A549 (cell line): ENCODE data around the gene PHF20. TPM values are rescaled to one million over a fixed set of nuclear protein-coding genes. Genes with fewer than 3 reads are reported as not detected.

Source experiments
- ATAC-seq, 2 experiments: fragments of 200-7000 bp in 1 of 2; fragments of >200 bp in 1 of 2; cut with Nextera tagmentation in 1 of 2; cut with Tn5 transposase in 1 of 2; 3 replicates each; pipeline versions ENCODE4 v1.8.0 to v1.9.1; 2018 to 2020; ENCODE audit warnings: mild to moderate bottlenecking in 1 of 2, moderate library complexity in 1 of 2
- CTCF ChIA-PET: fragments of 300-600 bp; sonication (Branson Sonifier 250); formaldehyde crosslinking; extraction: SDS; loops from one replicate; lab custom pipeline; 2021; ENCODE audit warnings: antibody characterized with exemption, inconsistent platforms; lab: Yijun Ruan, JAX
- POLR2A ChIA-PET: fragments of 350-600 bp; formaldehyde crosslinking; extraction: SDS; loops from one replicate; lab custom pipeline; 2021; ENCODE audit warnings: antibody characterized with exemption, inconsistent platforms; lab: Yijun Ruan, JAX
- DNase-seq, 2 experiments: peaks; one replicate each; pipeline versions ENCODE4 v3.0.0 to v3.0.0-alpha.2; 2011 to 2016; ENCODE audit warnings: low read depth in 1 of 2, low spot score in 1 of 2
- FAIRE-seq: peaks from 2 replicates; lab custom pipeline; 2011; peaks lifted over from hg19 to GRCh38; lab: Jason Lieb, UNC
- H3K27ac ChIP-seq, 2 experiments: fragments of >200 bp; sonication (Bioruptor Twin); formaldehyde crosslinking; 3 replicates each; pipeline ENCODE4 v1.5.1; 2016 to 2017
- H3K4me1 ChIP-seq: fragments of >200 bp; sonication (Bioruptor Twin); formaldehyde crosslinking; 3 replicates; pipeline ENCODE4 v1.6.1; 2016
- H3K4me2 ChIP-seq: fragments of >200 bp; sonication (Bioruptor Twin); formaldehyde crosslinking; 3 replicates; pipeline ENCODE4 v1.6.1; 2016
- H3K4me3 ChIP-seq: fragments of >200 bp; sonication (Bioruptor Twin); formaldehyde crosslinking; 3 replicates; pipeline ENCODE4 v1.5.1; 2016
- H3K9me3 ChIP-seq: fragments of >200 bp; sonication (Bioruptor Twin); formaldehyde crosslinking; 3 replicates; pipeline ENCODE4 v1.6.1; 2016
- BCL3 ChIP-seq: fragments of >200 bp; sonication (Bioruptor Twin); formaldehyde crosslinking; IDR thresholded peaks from 3 replicates; pipeline ENCODE4 v1.6.1; 2016
- BHLHE40 ChIP-seq: IDR thresholded peaks from 2 replicates; pipeline ENCODE4 v1.6.1; 2012; ENCODE audit warnings: low read depth, low read length, inconsistent platforms
- CEBPB ChIP-seq, 2 experiments: fragments of >200 bp in 1 of 2; sonication (Bioruptor Twin) in 1 of 2; formaldehyde crosslinking in 1 of 2; IDR thresholded peaks; 2 replicates each; pipeline ENCODE4 v1.6.1; 2012 to 2016
- CHD2 ChIP-seq: fragments of 150-350 bp; IDR thresholded peaks from 2 replicates; pipeline ENCODE4 v1.6.1; 2014; ENCODE audit warnings: low read length; ENCODE audit not compliant: partially characterized antibody
- ELK1 ChIP-seq: fragments of 150-350 bp; IDR thresholded peaks from 2 replicates; pipeline ENCODE4 v1.6.1; 2014; ENCODE audit warnings: low read depth, mild to moderate bottlenecking, low read length
- EP300 ChIP-seq, 2 experiments: fragments of >200 bp; sonication (Bioruptor Twin); formaldehyde crosslinking; IDR thresholded peaks; 2 replicates in 1 of 2; 3 replicates in 1 of 2; pipeline ENCODE4 v1.6.1; 2016 to 2017
- FOSB ChIP-seq: fragments of 250-450 bp; sonication (Bioruptor Pico); IDR thresholded peaks from 2 replicates; pipeline ENCODE4 v1.5.0; 2020; ENCODE audit warnings: mild to moderate bottlenecking, moderate library complexity
- FOSL2 ChIP-seq, 2 experiments: fragments of 450-650 bp in 1 of 2; fragments of >200 bp in 1 of 2; sonication (Bioruptor Twin) in 1 of 2; formaldehyde crosslinking; IDR thresholded peaks; 2 replicates each; pipeline versions ENCODE4 v1.5.0 to v1.6.1; 2016 to 2020; ENCODE audit warnings: mild to moderate bottlenecking in 1 of 2, moderate library complexity in 1 of 2
- FOXS1 ChIP-seq: fragments of 250-450 bp; sonication (Bioruptor Pico); IDR thresholded peaks from 2 replicates; pipeline ENCODE4 v1.5.0; 2020; ENCODE audit warnings: mild to moderate bottlenecking, moderate library complexity
- GATA3 ChIP-seq: IDR thresholded peaks from 2 replicates; pipeline ENCODE4 v1.6.1; 2012; ENCODE audit warnings: borderline replicate concordance
- HDAC2 ChIP-seq: fragments of 200-600 bp; sonication (generic); IDR thresholded peaks from 2 replicates; pipeline ENCODE4 v1.6.1; 2016
- HES2 ChIP-seq: fragments of >200 bp; sonication (Bioruptor Twin); formaldehyde crosslinking; IDR thresholded peaks from 2 replicates; pipeline ENCODE4 v1.6.1; 2016
- HMGXB4 ChIP-seq: fragments of 250-450 bp; sonication (Bioruptor Pico); IDR thresholded peaks from 2 replicates; pipeline ENCODE4 v1.5.0; 2021; ENCODE audit warnings: mild to moderate bottlenecking, moderate library complexity, borderline replicate concordance
- HOXA7 ChIP-seq: fragments of 250-450 bp; sonication (Bioruptor Pico); IDR thresholded peaks from 2 replicates; pipeline ENCODE4 v1.5.0; 2020; ENCODE audit warnings: mild to moderate bottlenecking, moderate library complexity
- JUNB ChIP-seq: fragments of >200 bp; sonication (Bioruptor Twin); formaldehyde crosslinking; IDR thresholded peaks from 2 replicates; pipeline ENCODE4 v1.6.1; 2016
- KDM5A ChIP-seq: fragments of 200-600 bp; sonication (generic); IDR thresholded peaks from 2 replicates; pipeline ENCODE4 v1.6.1; 2016; ENCODE audit warnings: antibody characterized with exemption, mild to moderate bottlenecking
- MAZ ChIP-seq: fragments of 150-350 bp; IDR thresholded peaks from 2 replicates; pipeline ENCODE4 v1.6.1; 2014; ENCODE audit warnings: antibody characterized with exemption, low read depth, low read length, borderline replicate concordance
- NPAS2 ChIP-seq: fragments of 250-450 bp; sonication (Bioruptor Pico); IDR thresholded peaks from 2 replicates; pipeline ENCODE4 v1.8.0; 2022; ENCODE audit warnings: mild to moderate bottlenecking, moderate library complexity, borderline replicate concordance
- NR3C1 ChIP-seq: fragments of >200 bp; sonication (Bioruptor Twin); formaldehyde crosslinking; IDR thresholded peaks from 3 replicates; pipeline ENCODE4 v1.6.1; 2017
- POLR2AphosphoS2 ChIP-seq: conservative IDR thresholded peaks from 2 replicates; pipeline ENCODE4 v1.6.1; 2012; ENCODE audit warnings: low read length, improper control_type of control experiment, inconsistent platforms
- RAD21 ChIP-seq, 2 experiments: fragments of >200 bp in 1 of 2; sonication (Bioruptor Twin) in 1 of 2; formaldehyde crosslinking in 1 of 2; IDR thresholded peaks in 1 of 2; conservative IDR thresholded peaks in 1 of 2; 2 replicates in 1 of 2; 3 replicates in 1 of 2; pipeline ENCODE4 v1.6.1; 2012 to 2018; ENCODE audit warnings: inconsistent platforms in 1 of 2
- RCOR1 ChIP-seq: fragments of 150-350 bp; IDR thresholded peaks from 2 replicates; pipeline ENCODE4 v1.6.1; 2014; ENCODE audit warnings: antibody characterized with exemption, low read length, low read depth
- REST ChIP-seq: fragments of 200-600 bp; sonication (generic); IDR thresholded peaks from 2 replicates; pipeline ENCODE4 v1.6.1; 2016; ENCODE audit warnings: antibody characterized with exemption, mild to moderate bottlenecking, moderate library complexity
- SREBF2 ChIP-seq: fragments of 450-650 bp; IDR thresholded peaks from 2 replicates; pipeline ENCODE4 v1.6.1; 2014; ENCODE audit warnings: mild to moderate bottlenecking, moderate library complexity
- TP53 ChIP-seq: fragments of 250-450 bp; sonication (Bioruptor Pico); IDR thresholded peaks from 2 replicates; pipeline ENCODE4 v1.5.0; 2021; ENCODE audit warnings: mild to moderate bottlenecking, moderate library complexity
- WGBS: methylation state at CpG from one replicate; pipeline ENCODE4 v1.1.6; 2017; ENCODE audit errors: missing lambda C conversion rate; 5-methylcytosine and 5-hydroxymethylcytosine counted together
- polyA plus RNA-seq, 4 experiments: library from polyadenylated mRNA; depleted of rRNA in 3 of 4; stranded (reverse); fragments of >200 nt; fragmentation: RNase III in 1 of 4; extraction: RNeasy Plus Mini Kit Qiagen cat#74134 plus additional on column Dnase treatment in 1 of 4; gene quantifications; 2 replicates in 3 of 4; 3 replicates in 1 of 4; pipeline ENCODE4 v1.2.3, GENCODE V29; 2011 to 2017

The PHF20 gene
- polyA plus RNA-seq, 2 of the 4 experiments (the other 2 are of a cell fraction) = 24.0 to 32.8 TPM

- no peak overlapping the region for H3K4me2 ChIP-seq
- 95% methylated on average over 4 of the region's 4 CpGs for WGBS
- no peak for TF ChIP-seq CEBPB (IDR thresholded peaks at IDR 0.05)
- no peak for TF ChIP-seq KDM5A
- TF ChIP-seq HES2 = no peak
- TF ChIP-seq FOSL2 (IDR thresholded peaks at IDR 0.05) = no peak
- TF ChIP-seq FOSL2 (CRISPR knock-in tag; IDR thresholded peaks at IDR 0.05) = no peak
- no peak for TF ChIP-seq NR3C1
- no peak for TF ChIP-seq POLR2AphosphoS2
- no peak for TF ChIP-seq MAZ
- TF ChIP-seq RCOR1 = no peak
- TF ChIP-seq RAD21 (conservative IDR thresholded peaks at IDR 0.05 in 1 of 2, IDR thresholded peaks at IDR 0.05 in 1 of 2) = no peak
- TF ChIP-seq FOXS1 (CRISPR knock-in tag) = no peak
- no peak for TF ChIP-seq JUNB
- no peak for TF ChIP-seq BHLHE40
- POLR2A ChIA-PET = no interaction called here
- CTCF ChIA-PET = no interaction called here
- H3K9me3 ChIP-seq = no peaks in the 10 kb centered on the region; the same call in 2 of the 3 replicates
- DNase-seq (no peak), ATAC-seq (no peak), FAIRE-seq (no peak)
- H3K4me3 ChIP-seq = no peak overlapping the region
- H3K27ac ChIP-seq = no peak overlapping the region
- H3K4me1 ChIP-seq = peaks cover 5% of the 10 kb centered on the region; the same call in 1 of the 3 replicates
These were observed 57.1 kb downstream of the PHF20 start for GRCh38 chr20:35828916-35829315.

- H3K9me3 ChIP-seq = no peaks in the 10 kb centered on the region; the same call in 2 of the 3 replicates
- ATAC-seq (no peak), DNase-seq (no peak), FAIRE-seq (no peak)
- ChIA-PET CTCF (interaction anchor here (1.4 kb wide), 1 partner anchor 124 kb away, joined by 4 read pairs; the partner anchor contains the start of gene SCAND1), POLR2A (no interaction called here)
- no peak overlapping the region for H3K4me3 ChIP-seq
- no peak overlapping the region for H3K4me2 ChIP-seq
- H3K4me1 ChIP-seq = peaks cover 5% of the 10 kb centered on the region; the same call in 1 of the 3 replicates
- no peak for TF ChIP-seq EP300 (IDR thresholded peaks at IDR 0.05)
- no peak for TF ChIP-seq BCL3
- TF ChIP-seq CHD2 = no peak
- no peak overlapping the region for H3K27ac ChIP-seq
These were observed 58.4 kb downstream of the PHF20 start for GRCh38 chr20:35830264-35830663.

GRCh38 chr20:35831029-35831428 is 59.2 kb downstream of the PHF20 start:
- ChIA-PET CTCF (interaction anchor here (1.4 kb wide), 1 partner anchor 123 kb away, joined by 4 read pairs; the partner anchor contains the start of gene SCAND1), POLR2A (no interaction called here)
- H3K9me3 ChIP-seq = no peaks in the 10 kb centered on the region; the same call in 2 of the 3 replicates
- no peak overlapping the region for H3K4me2 ChIP-seq
- peaks cover 5% of the 10 kb centered on the region; the same call in 1 of the 3 replicates for H3K4me1 ChIP-seq
- 84% methylated on average over 1 of the region's 1 CpG for WGBS
- TF ChIP-seq HDAC2 (no peak), POLR2AphosphoS2 (no peak), NPAS2 (CRISPR knock-in tag) (no peak), BHLHE40 (no peak), HOXA7 (CRISPR knock-in tag) (no peak), KDM5A (no peak), SREBF2 (no peak), GATA3 (no peak), HMGXB4 (CRISPR knock-in tag) (no peak), REST (no peak), FOSL2 (IDR thresholded peaks at IDR 0.05) (no peak), FOSL2 (CRISPR knock-in tag; IDR thresholded peaks at IDR 0.05) (no peak), TP53 (CRISPR knock-in tag) (no peak), FOSB (CRISPR knock-in tag) (no peak), ELK1 (no peak)
- ATAC-seq = no peak
- H3K27ac ChIP-seq = no peak overlapping the region
- no peak for FAIRE-seq
- DNase-seq = no peak
- H3K4me3 ChIP-seq = no peak overlapping the region
